Breast epithelium (tissue), 3 donors: Measurements from ENCODE around the gene STARD9.

Experiments used
- POLR2A ChIP-seq: fragments of 450-650 bp; IDR thresholded peaks from one replicate; pipeline ENCODE4 v1.6.1; 2016; ENCODE audit warnings: antibody characterized with exemption, mild to moderate bottlenecking, moderate library complexity
- TF ChIP-seq, protein P1 (sequence below), 3 donors: fragments of 450-650 bp; IDR thresholded peaks; one replicate each; pipeline ENCODE4 v1.5.1; 2016 to 2017; ENCODE audit warnings: antibody characterized with exemption in 3 of 3, mild to moderate bottlenecking in 3 of 3, moderate library complexity in 3 of 3

DNA sequence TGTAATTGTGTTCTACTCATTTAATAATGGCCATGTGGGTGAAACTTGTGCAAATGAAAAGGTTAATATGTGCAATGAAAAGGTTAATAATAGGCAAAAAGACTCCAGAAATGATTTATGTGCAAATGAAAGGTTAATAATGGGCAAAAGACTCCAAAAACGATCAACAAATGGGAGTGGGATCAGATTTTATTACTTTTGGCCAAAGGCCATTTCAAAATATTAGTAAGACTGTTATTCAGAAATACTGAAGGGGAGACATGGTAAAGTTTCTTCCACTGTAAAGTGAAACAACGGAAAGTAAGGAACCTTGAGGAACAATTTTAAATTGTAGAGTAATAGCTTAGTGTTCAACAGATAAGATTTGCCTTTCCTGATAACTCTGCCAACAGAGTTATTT is 40.7 kb downstream of the STARD9 start:
- TF ChIP-seq, protein P1, sequence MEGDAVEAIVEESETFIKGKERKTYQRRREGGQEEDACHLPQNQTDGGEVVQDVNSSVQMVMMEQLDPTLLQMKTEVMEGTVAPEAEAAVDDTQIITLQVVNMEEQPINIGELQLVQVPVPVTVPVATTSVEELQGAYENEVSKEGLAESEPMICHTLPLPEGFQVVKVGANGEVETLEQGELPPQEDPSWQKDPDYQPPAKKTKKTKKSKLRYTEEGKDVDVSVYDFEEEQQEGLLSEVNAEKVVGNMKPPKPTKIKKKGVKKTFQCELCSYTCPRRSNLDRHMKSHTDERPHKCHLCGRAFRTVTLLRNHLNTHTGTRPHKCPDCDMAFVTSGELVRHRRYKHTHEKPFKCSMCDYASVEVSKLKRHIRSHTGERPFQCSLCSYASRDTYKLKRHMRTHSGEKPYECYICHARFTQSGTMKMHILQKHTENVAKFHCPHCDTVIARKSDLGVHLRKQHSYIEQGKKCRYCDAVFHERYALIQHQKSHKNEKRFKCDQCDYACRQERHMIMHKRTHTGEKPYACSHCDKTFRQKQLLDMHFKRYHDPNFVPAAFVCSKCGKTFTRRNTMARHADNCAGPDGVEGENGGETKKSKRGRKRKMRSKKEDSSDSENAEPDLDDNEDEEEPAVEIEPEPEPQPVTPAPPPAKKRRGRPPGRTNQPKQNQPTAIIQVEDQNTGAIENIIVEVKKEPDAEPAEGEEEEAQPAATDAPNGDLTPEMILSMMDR (IDR thresholded peaks at IDR 0.05), result no peak
- TF ChIP-seq POLR2A, result no peak
